ENCODE measurements around the gene GLIS1. TPM values are rescaled to one million over a fixed set of nuclear protein-coding genes. Genes with fewer than 3 reads are reported as not detected.

The GLIS1 gene
- polyA plus RNA-seq, 1 donor from 2014 or later, result not detected

DNA sequence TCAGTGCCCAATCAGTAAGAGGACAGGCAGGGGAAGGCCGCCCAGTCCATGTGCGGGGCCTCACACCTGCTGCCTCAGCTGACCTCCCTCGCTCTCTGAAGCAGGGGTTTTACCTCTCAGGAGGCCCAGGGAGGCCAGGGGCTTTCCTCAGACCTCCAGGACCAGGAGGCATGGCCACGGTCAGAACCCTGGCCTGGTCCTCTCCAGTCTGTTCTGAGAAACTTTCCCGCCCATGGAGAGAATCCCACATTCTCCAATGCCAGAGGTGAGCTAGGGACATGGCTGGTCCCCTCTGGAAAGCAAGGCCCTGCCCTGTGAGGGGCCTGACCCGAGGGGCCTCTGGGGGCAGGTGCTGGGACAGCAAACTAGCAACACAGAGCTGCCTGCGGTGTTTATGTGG, 211.6 kb downstream of the GLIS1 start:
- Histone ChIP-seq H2AFZ (ENCODE audit: low read depth, low read length) (no peak overlapping the region), H3K4me2 (ENCODE audit: low read length) (no peak overlapping the region), H3K9me2 (ENCODE audit: insufficient read depth, low read length) (no peaks in the 10 kb centered on the region), H3K27ac (ENCODE audit: low read length) (no peak overlapping the region), H3K79me2 (replicated peaks; ENCODE audit: insufficient read depth, low read length) (no peaks in the 10 kb centered on the region), H3K36me3 (ENCODE audit: insufficient read depth, low read length) (no peaks in the 10 kb centered on the region), H3K27me3 (ENCODE audit: insufficient read depth, low read depth, low read length) (no peaks in the 10 kb centered on the region), H3K9me3 (ENCODE audit: low read length) (no peaks in the 10 kb centered on the region), H4K20me1 (ENCODE audit: insufficient read depth) (no peaks in the 10 kb centered on the region), H3K4me3 (ENCODE audit: low read length) (no peak overlapping the region), H3K9ac (ENCODE audit: low read length) (no peak overlapping the region), H3F3A (ENCODE audit: insufficient read depth, low read length, poor library complexity, severe bottlenecking) (no peaks in the 10 kb centered on the region)
- TF ChIP-seq SMC3 (conservative IDR thresholded peaks at IDR 0.05; ENCODE audit: poor library complexity), result no peak
- TF ChIP-seq MXI1 (conservative IDR thresholded peaks at IDR 0.05; ENCODE audit: poor library complexity, severe bottlenecking), result no peak
- TF ChIP-seq POLR2AphosphoS5 (IDR thresholded peaks at IDR 0.05), result no peak
- no peak for TF ChIP-seq EZH2 (IDR thresholded peaks at IDR 0.05; ENCODE audit: borderline replicate concordance, insufficient read depth, low read length, poor library complexity, severe bottlenecking)
- TF ChIP-seq, protein P1, sequence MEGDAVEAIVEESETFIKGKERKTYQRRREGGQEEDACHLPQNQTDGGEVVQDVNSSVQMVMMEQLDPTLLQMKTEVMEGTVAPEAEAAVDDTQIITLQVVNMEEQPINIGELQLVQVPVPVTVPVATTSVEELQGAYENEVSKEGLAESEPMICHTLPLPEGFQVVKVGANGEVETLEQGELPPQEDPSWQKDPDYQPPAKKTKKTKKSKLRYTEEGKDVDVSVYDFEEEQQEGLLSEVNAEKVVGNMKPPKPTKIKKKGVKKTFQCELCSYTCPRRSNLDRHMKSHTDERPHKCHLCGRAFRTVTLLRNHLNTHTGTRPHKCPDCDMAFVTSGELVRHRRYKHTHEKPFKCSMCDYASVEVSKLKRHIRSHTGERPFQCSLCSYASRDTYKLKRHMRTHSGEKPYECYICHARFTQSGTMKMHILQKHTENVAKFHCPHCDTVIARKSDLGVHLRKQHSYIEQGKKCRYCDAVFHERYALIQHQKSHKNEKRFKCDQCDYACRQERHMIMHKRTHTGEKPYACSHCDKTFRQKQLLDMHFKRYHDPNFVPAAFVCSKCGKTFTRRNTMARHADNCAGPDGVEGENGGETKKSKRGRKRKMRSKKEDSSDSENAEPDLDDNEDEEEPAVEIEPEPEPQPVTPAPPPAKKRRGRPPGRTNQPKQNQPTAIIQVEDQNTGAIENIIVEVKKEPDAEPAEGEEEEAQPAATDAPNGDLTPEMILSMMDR (IDR thresholded peaks at IDR 0.05; ENCODE audit: poor library complexity, severe bottlenecking), result no peak
- TF ChIP-seq EP300 (conservative IDR thresholded peaks at IDR 0.05; ENCODE audit: poor library complexity, severe bottlenecking), result no peak
- TF ChIP-seq RAD21 (conservative IDR thresholded peaks at IDR 0.05), result no peak
- TF ChIP-seq TAF1 (IDR thresholded peaks at IDR 0.05; ENCODE audit: low read depth), result no peak
- TF ChIP-seq, protein P2, sequence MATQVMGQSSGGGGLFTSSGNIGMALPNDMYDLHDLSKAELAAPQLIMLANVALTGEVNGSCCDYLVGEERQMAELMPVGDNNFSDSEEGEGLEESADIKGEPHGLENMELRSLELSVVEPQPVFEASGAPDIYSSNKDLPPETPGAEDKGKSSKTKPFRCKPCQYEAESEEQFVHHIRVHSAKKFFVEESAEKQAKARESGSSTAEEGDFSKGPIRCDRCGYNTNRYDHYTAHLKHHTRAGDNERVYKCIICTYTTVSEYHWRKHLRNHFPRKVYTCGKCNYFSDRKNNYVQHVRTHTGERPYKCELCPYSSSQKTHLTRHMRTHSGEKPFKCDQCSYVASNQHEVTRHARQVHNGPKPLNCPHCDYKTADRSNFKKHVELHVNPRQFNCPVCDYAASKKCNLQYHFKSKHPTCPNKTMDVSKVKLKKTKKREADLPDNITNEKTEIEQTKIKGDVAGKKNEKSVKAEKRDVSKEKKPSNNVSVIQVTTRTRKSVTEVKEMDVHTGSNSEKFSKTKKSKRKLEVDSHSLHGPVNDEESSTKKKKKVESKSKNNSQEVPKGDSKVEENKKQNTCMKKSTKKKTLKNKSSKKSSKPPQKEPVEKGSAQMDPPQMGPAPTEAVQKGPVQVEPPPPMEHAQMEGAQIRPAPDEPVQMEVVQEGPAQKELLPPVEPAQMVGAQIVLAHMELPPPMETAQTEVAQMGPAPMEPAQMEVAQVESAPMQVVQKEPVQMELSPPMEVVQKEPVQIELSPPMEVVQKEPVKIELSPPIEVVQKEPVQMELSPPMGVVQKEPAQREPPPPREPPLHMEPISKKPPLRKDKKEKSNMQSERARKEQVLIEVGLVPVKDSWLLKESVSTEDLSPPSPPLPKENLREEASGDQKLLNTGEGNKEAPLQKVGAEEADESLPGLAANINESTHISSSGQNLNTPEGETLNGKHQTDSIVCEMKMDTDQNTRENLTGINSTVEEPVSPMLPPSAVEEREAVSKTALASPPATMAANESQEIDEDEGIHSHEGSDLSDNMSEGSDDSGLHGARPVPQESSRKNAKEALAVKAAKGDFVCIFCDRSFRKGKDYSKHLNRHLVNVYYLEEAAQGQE (IDR thresholded peaks at IDR 0.05; ENCODE audit: borderline replicate concordance), result no peak

DNA sequence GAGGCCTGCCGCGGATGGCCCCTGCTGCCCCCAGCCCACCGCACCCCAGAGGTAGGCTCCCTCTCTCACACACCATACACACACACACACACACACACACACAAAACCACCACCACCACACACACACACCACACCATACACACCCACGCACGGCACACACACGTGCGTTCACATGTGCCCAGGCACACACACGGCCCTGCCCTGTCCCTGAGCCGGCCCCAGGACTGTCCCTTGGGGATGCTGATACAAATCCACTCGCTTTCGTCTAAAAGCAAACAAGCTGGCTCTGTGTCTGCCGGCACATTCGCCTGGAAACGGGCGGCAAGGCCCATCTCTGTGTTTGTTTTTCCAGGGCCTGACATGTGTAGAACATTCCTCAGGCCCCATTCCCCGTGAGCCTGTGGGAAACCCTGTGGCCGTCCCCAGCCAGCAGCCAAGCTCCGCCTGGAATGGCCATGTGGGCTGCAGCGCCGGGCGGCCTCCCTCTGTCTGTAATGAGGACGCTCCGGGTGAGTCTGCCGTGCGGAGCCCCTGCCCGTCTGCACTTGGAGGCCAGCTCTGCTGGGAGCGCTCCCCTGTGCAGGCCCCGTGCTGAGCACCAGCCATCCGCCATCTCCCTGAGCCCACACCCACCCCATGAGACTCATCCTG, 212.4 kb downstream of the GLIS1 start:
- no peaks in the 10 kb centered on the region for H3K79me2 ChIP-seq (replicated peaks; ENCODE audit: insufficient read depth, low read length)
- no peaks in the 10 kb centered on the region for H3K9me3 ChIP-seq (ENCODE audit: low read length)
- TF ChIP-seq, protein P2 (IDR thresholded peaks at IDR 0.05; ENCODE audit: borderline replicate concordance), result no peak
- TF ChIP-seq MXI1 (conservative IDR thresholded peaks at IDR 0.05; ENCODE audit: poor library complexity, severe bottlenecking) (no peak), EZH2 (IDR thresholded peaks at IDR 0.05; ENCODE audit: borderline replicate concordance, insufficient read depth, low read length, poor library complexity, severe bottlenecking) (no peak), POLR2AphosphoS5 (IDR thresholded peaks at IDR 0.05) (no peak), RAD21 (conservative IDR thresholded peaks at IDR 0.05) (no peak), SMC3 (conservative IDR thresholded peaks at IDR 0.05; ENCODE audit: poor library complexity) (no peak), TAF1 (IDR thresholded peaks at IDR 0.05; ENCODE audit: low read depth) (no peak), EP300 (conservative IDR thresholded peaks at IDR 0.05; ENCODE audit: poor library complexity, severe bottlenecking) (no peak)
- TF ChIP-seq, protein P1 (IDR thresholded peaks at IDR 0.05; ENCODE audit: poor library complexity, severe bottlenecking), result no peak
- no peaks in the 10 kb centered on the region for H3K9me2 ChIP-seq (ENCODE audit: insufficient read depth, low read length)
- no peak overlapping the region for H3K4me3 ChIP-seq (ENCODE audit: low read length)
- H3F3A ChIP-seq (ENCODE audit: insufficient read depth, low read length, poor library complexity, severe bottlenecking), result no peaks in the 10 kb centered on the region
- no peaks in the 10 kb centered on the region for H4K20me1 ChIP-seq (ENCODE audit: insufficient read depth)
- H3K27me3 ChIP-seq (ENCODE audit: insufficient read depth, low read depth, low read length), result no peaks in the 10 kb centered on the region
- no peak overlapping the region for H2AFZ ChIP-seq (ENCODE audit: low read depth, low read length)
- H3K36me3 ChIP-seq (ENCODE audit: insufficient read depth, low read length), result no peaks in the 10 kb centered on the region
- H3K9ac ChIP-seq (ENCODE audit: low read length), result no peak overlapping the region
- no peak overlapping the region for H3K27ac ChIP-seq (ENCODE audit: low read length)
- H3K4me2 ChIP-seq (ENCODE audit: low read length), result no peak overlapping the region

Data from neural cell (in vitro differentiated cells).